Breast epithelium (tissue), 3 donors: Measurements from ENCODE around the gene CARHSP1.

Experiments used
- CTCF ChIP-seq, 3 donors: fragments of 450-650 bp; IDR thresholded peaks; one replicate each; pipeline ENCODE4 v1.5.1; 2016 to 2017; ENCODE audit warnings: antibody characterized with exemption in 3 of 3, mild to moderate bottlenecking in 3 of 3, moderate library complexity in 3 of 3
- POLR2A ChIP-seq: fragments of 450-650 bp; IDR thresholded peaks from one replicate; pipeline ENCODE4 v1.6.1; 2016; ENCODE audit warnings: antibody characterized with exemption, mild to moderate bottlenecking, moderate library complexity

- TF ChIP-seq CTCF (IDR thresholded peaks at IDR 0.05), result no peak
- no peak for TF ChIP-seq POLR2A
These were observed 2.5 kb downstream of the CARHSP1 start for GRCh38 chr16:8866118-8866883.
